GM12878 (cell line): Measurements from ENCODE around the gene HIRA. TPM values are rescaled to one million over a fixed set of nuclear protein-coding genes. Genes with fewer than 3 reads are reported as not detected.

Source experiments
- ATAC-seq: fragments of 200-7000 bp; cut with Tn5 transposase; 3 replicates; pipeline ENCODE4 v1.9.1; 2020; ENCODE audit warnings: mild to moderate bottlenecking, moderate library complexity
- BruUV-seq: library from RNA; stranded (reverse); fragments of 400-500 nt; replicated peaks from 2 replicates; lab custom pipeline; 2021; lab: Mats Ljungman, UMichigan
- CTCF ChIA-PET: fragments of 300-600 bp; sonication (Branson Sonifier 250); formaldehyde crosslinking; extraction: SDS; loops from one replicate; lab custom pipeline; 2021; ENCODE audit warnings: inconsistent platforms; lab: Yijun Ruan, JAX
- POLR2A ChIA-PET: fragments of 350-600 bp; formaldehyde crosslinking; extraction: SDS; loops from one replicate; lab custom pipeline; 2021; ENCODE audit warnings: inconsistent platforms; lab: Charles Lee
- RAD21 ChIA-PET: fragments of 300-600 bp; sonication (Branson Sonifier 250); formaldehyde crosslinking; loops from one replicate; lab custom pipeline; 2023; ENCODE audit warnings: antibody characterized with exemption; ENCODE audit not compliant: unreplicated experiment; lab: Charles Lee
- SMC1A ChIA-PET: fragments of 300-600 bp; sonication (Branson Sonifier 250); formaldehyde crosslinking; loops from one replicate; lab custom pipeline; 2023; ENCODE audit not compliant: unreplicated experiment, uncharacterized antibody; lab: Charles Lee
- DNase-seq: peaks from one replicate; pipeline ENCODE4 v3.0.0-alpha.2; 2011; ENCODE audit warnings: low read depth, low spot score
- FAIRE-seq: peaks from 3 replicates; lab custom pipeline; 2011; peaks lifted over from hg19 to GRCh38; lab: Jason Lieb, UNC
- H2AFZ ChIP-seq: 2 replicates; pipeline ENCODE4 v1.6.0; 2011; ENCODE audit warnings: low read depth, low read length, control low read depth; ENCODE audit not compliant: control insufficient read depth
- H3K27ac ChIP-seq: 2 replicates; pipeline ENCODE4 v1.5.1; 2011; ENCODE audit warnings: control low read depth; ENCODE audit not compliant: control insufficient read depth, insufficient read depth
- H3K27me3 ChIP-seq, 2 experiments: replicated peaks in 1 of 2; 2 replicates each; pipeline versions ENCODE4 v1.6.0 to v1.6.1; 2011; ENCODE audit warnings: low read length in 1 of 2; ENCODE audit not compliant: control insufficient read depth in 2 of 2, insufficient read depth in 2 of 2
- H3K36me3 ChIP-seq, 2 experiments: 2 replicates each; pipeline ENCODE4 v1.5.1; 2011; ENCODE audit warnings: low read length in 1 of 2; ENCODE audit not compliant: control insufficient read depth in 2 of 2, insufficient read depth in 2 of 2
- H3K4me1 ChIP-seq: 2 replicates; pipeline ENCODE4 v1.6.1; 2011; ENCODE audit warnings: mild to moderate bottlenecking, low read length, moderate library complexity, mixed read lengths; ENCODE audit not compliant: control insufficient read depth, insufficient read depth
- H3K4me2 ChIP-seq: 2 replicates; pipeline ENCODE4 v1.6.0; 2011; ENCODE audit warnings: control low read depth; ENCODE audit not compliant: control insufficient read depth, insufficient read depth
- H3K4me3 ChIP-seq: fragments of 200-600 bp; sonication (generic); 2 replicates; pipeline ENCODE4 v1.5.1; 2016
- H3K79me2 ChIP-seq: 2 replicates; pipeline ENCODE4 v1.6.0; 2011; ENCODE audit warnings: low read length; ENCODE audit not compliant: control insufficient read depth, insufficient read depth
- H3K9ac ChIP-seq: 2 replicates; pipeline ENCODE4 v1.8.0; 2011; ENCODE audit warnings: low read length, control low read depth, mixed read lengths; ENCODE audit not compliant: control insufficient read depth, insufficient read depth
- H3K9me3 ChIP-seq: replicated peaks from 3 replicates; pipeline ENCODE4 v1.5.1; 2011; ENCODE audit warnings: mild to moderate bottlenecking, low read length; ENCODE audit not compliant: control insufficient read depth, insufficient read depth
- H4K20me1 ChIP-seq: 2 replicates; pipeline ENCODE4 v1.6.0; 2011; ENCODE audit not compliant: control insufficient read depth, insufficient read depth
- BMI1 ChIP-seq: fragments of 450-650 bp; IDR thresholded peaks from 2 replicates; pipeline ENCODE4 v1.6.1; 2016; ENCODE audit warnings: mild to moderate bottlenecking, moderate library complexity, borderline replicate concordance
- BRCA1 ChIP-seq: IDR thresholded peaks from 2 replicates; pipeline ENCODE4 v1.6.1; 2011; ENCODE audit warnings: low read depth, low read length, improper control_type of control experiment
- CBX5 ChIP-seq: sonication (generic); IDR thresholded peaks from 2 replicates; pipeline ENCODE4 v1.6.1; 2016; ENCODE audit warnings: low read depth, moderate library complexity, mild to moderate bottlenecking, inconsistent platforms
- CTCF ChIP-seq, 3 experiments: IDR thresholded peaks in 2 of 3; conservative IDR thresholded peaks in 1 of 3; 2 replicates each; pipeline ENCODE4 v1.5.1; 2011; ENCODE audit warnings: low read depth in 3 of 3, low read length in 3 of 3, mild to moderate bottlenecking in 3 of 3, control low read depth in 2 of 3, moderate library complexity in 2 of 3, inconsistent platforms in 1 of 3, mixed read lengths in 1 of 3; ENCODE audit not compliant: control insufficient read depth in 2 of 3, insufficient read depth in 1 of 3; ENCODE audit errors: extremely low read depth in 1 of 3
- EGR1 ChIP-seq, 2 experiments: IDR thresholded peaks; 1 replicate in 1 of 2; 2 replicates in 1 of 2; pipeline ENCODE4 v1.6.1; 2011 to 2012; ENCODE audit warnings: low read depth in 2 of 2, low read length in 2 of 2, borderline replicate concordance in 1 of 2, mild to moderate bottlenecking in 1 of 2, moderate library complexity in 1 of 2
- FOXK2 ChIP-seq: fragments of 450-650 bp; IDR thresholded peaks from 2 replicates; pipeline ENCODE4 v1.6.1; 2017; ENCODE audit warnings: mild to moderate bottlenecking, moderate library complexity
- FOXM1 ChIP-seq: IDR thresholded peaks from 2 replicates; pipeline ENCODE4 v1.6.1; 2012; ENCODE audit warnings: low read depth, mild to moderate bottlenecking, inconsistent platforms, low read length, moderate library complexity
- PML ChIP-seq: IDR thresholded peaks from 2 replicates; pipeline ENCODE4 v1.6.1; 2012; ENCODE audit warnings: low read length, inconsistent platforms
- SMARCA5 ChIP-seq: fragments of 450-650 bp; IDR thresholded peaks from 2 replicates; pipeline ENCODE4 v1.6.1; 2017; ENCODE audit warnings: mild to moderate bottlenecking
- SREBF2 ChIP-seq: IDR thresholded peaks from 2 replicates; pipeline ENCODE4 v1.6.1; 2012; ENCODE audit warnings: mild to moderate bottlenecking, low read length
- YY1 ChIP-seq: IDR thresholded peaks from 2 replicates; pipeline ENCODE4 v1.6.1; 2011; ENCODE audit warnings: low read depth, mild to moderate bottlenecking, low read length
- ZNF24 ChIP-seq: fragments of 450-650 bp; IDR thresholded peaks from 2 replicates; pipeline ENCODE4 v1.6.1; 2017; ENCODE audit warnings: antibody characterized with exemption, mild to moderate bottlenecking
- WGBS: methylation state at CpG from one replicate; pipeline ENCODE4 v1.1.6; 2016; ENCODE audit warnings: low lambda C conversion rate; ENCODE audit not compliant: insufficient replicate concordance, insufficient coverage; ENCODE audit errors: missing lambda C conversion rate; 5-methylcytosine and 5-hydroxymethylcytosine counted together
- in situ Hi-C: fragments of 300-500 bp; cut with MboI; formaldehyde crosslinking; loops from 9 replicates; pipeline ENCODE4 v1.14.3; 2018; ENCODE audit warnings: mixed read lengths
- intact Hi-C: fragments of 100-400 bp; cut with micrococcal nuclease; formaldehyde crosslinking; loops from one replicate; pipeline ENCODE4 v1.14.2; 2022; ENCODE audit not compliant: unreplicated experiment
- polyA plus RNA-seq, 11 experiments: library from polyadenylated mRNA; depleted of rRNA in 4 of 11; unstranded in 6 of 11; stranded (reverse) in 5 of 11; fragments of >200 nt; fragmentation: Nextera tagmentation in 4 of 11; fragmentation: Illumina TruSeq in 1 of 11; extraction: Ambion mirVana in 4 of 11; extraction: Trizol in 1 of 11; gene quantifications; 1 replicate in 1 of 11; 2 replicates in 10 of 11; pipeline versions ENCODE4 v1.2.1 to v1.2.3, GENCODE V29; 2011 to 2016; ENCODE audit warnings: inconsistent platforms in 2 of 11, missing spikeins in 2 of 11, low read depth in 1 of 11
- total RNA-seq, 4 experiments: library from RNA; depleted of rRNA in 3 of 4; stranded (reverse); fragments of >200 nt in 3 of 4; fragmentation: Illumina TruSeq in 1 of 4; extraction: Trizol in 1 of 4; gene quantifications; 2 replicates each; pipeline versions ENCODE4 v1.2.1 to v1.2.3, GENCODE V29; 2013 to 2021

The HIRA gene
- total and polyA plus RNA-seq, 10 of the 15 experiments (the other 5 are each of a cell fraction or from before 2014, with no cell fraction given) = 0.34 to 32.7 (median 14.5) TPM

- Histone ChIP-seq H4K20me1 (no peaks in the 10 kb centered on the region), H3K4me1 (no peaks in the 10 kb centered on the region), H3K27ac (no peak overlapping the region), H3K9ac (no peak overlapping the region), H2AFZ (no peak overlapping the region), H3K9me3 (no peaks in the 10 kb centered on the region), H3K27me3 (no peaks in the 10 kb centered on the region), H3K79me2 (no peaks in the 10 kb centered on the region), H3K4me3 (no peak overlapping the region), H3K4me2 (no peak overlapping the region), H3K36me3 (peaks cover 21 to 31% of the 10 kb centered on the region in 2 experiments)
- intact Hi-C loops = no loop called here
- TF ChIP-seq FOXK2 (no peak), BMI1 (no peak)
- ATAC-seq (no peak), DNase-seq (no peak), FAIRE-seq (no peak)
- POLR2A ChIA-PET = no interaction called here
- 100% methylated on average over 1 of the region's 1 CpG for WGBS
- no TSS peak for BruUV-seq
- RAD21 ChIA-PET = no interaction called here
- in situ Hi-C loops = no loop called here
- CTCF ChIA-PET = no interaction called here
- SMC1A ChIA-PET = no interaction called here
Observed at GRCh38 chr22:19374410-19374809, 57.1 kb downstream of the HIRA start.

- Histone ChIP-seq H4K20me1 (no peaks in the 10 kb centered on the region), H3K4me3 (no peak overlapping the region), H3K9me3 (no peaks in the 10 kb centered on the region), H3K27ac (no peak overlapping the region), H3K27me3 (no peaks in the 10 kb centered on the region), H2AFZ (no peak overlapping the region)
- BruUV-seq = no TSS peak
- no peak for ATAC-seq
- CTCF ChIA-PET = interaction anchor here (1.4 kb wide), 2 partner anchors 9 to 32 kb away, joined by 3 to 4 read pairs; no protein-coding TSS in a partner anchor
- POLR2A ChIA-PET = no interaction called here
- SMC1A ChIA-PET = no interaction called here
- TF ChIP-seq SREBF2 (no peak), YY1 (no peak), CTCF (IDR thresholded peaks at IDR 0.05 in 2 of 3, conservative IDR thresholded peaks at IDR 0.05 in 1 of 3; ENCODE audit: control insufficient read depth in 2 of 3, extremely low read depth in 1 of 3, insufficient read depth in 1 of 3, low read depth in 3 of 3, low read length in 3 of 3) (no peak), EGR1 (IDR thresholded peaks at IDR 0.05; ENCODE audit: borderline replicate concordance in 1 of 2, low read depth in 2 of 2, low read length in 2 of 2) (no peak), SMARCA5 (no peak), ZNF24 (no peak), PML (no peak), BMI1 (no peak), BRCA1 (no peak), FOXM1 (no peak), CBX5 (no peak)
- TF ChIP-seq, all 136 proteins: peak for 0
- no peak for DNase-seq
- RAD21 ChIA-PET = no interaction called here
- Histone ChIP-seq H3K9ac (no peak overlapping the region), H3K4me1 (no peaks in the 10 kb centered on the region), H3K36me3 (peaks cover 21 to 37% of the 10 kb centered on the region in 2 experiments), H3K79me2 (no peaks in the 10 kb centered on the region), H3K4me2 (no peak overlapping the region)
- WGBS = 100% methylated on average over 5 of the region's 5 CpGs
- intact Hi-C loops (no loop called here), in situ Hi-C loops (no loop called here)
- no peak for FAIRE-seq
Observed at GRCh38 chr22:19373450-19373849, 58.1 kb downstream of the HIRA start.
